Panc1 (cell line): ENCODE data around the gene COL5A1.

Experiments
- TCF7L2 ChIP-seq: IDR thresholded peaks from 2 replicates; pipeline ENCODE4 v1.6.1; 2011; ENCODE audit warnings: mild to moderate bottlenecking, low read depth, low read length, inconsistent platforms
- TF ChIP-seq, protein P1 (sequence below): fragments of 450-650 bp; IDR thresholded peaks from 2 replicates; pipeline ENCODE4 v1.5.1; 2017; ENCODE audit warnings: mild to moderate bottlenecking
- TF ChIP-seq, protein P2 (sequence below), 2 experiments: IDR thresholded peaks; 2 replicates each; pipeline ENCODE4 v1.6.1; 2011 to 2012; ENCODE audit warnings: low read depth in 2 of 2, control low read depth in 1 of 2, low read length in 1 of 2, mild to moderate bottlenecking in 1 of 2, moderate library complexity in 1 of 2; ENCODE audit not compliant: insufficient read depth in 1 of 2

DNA sequence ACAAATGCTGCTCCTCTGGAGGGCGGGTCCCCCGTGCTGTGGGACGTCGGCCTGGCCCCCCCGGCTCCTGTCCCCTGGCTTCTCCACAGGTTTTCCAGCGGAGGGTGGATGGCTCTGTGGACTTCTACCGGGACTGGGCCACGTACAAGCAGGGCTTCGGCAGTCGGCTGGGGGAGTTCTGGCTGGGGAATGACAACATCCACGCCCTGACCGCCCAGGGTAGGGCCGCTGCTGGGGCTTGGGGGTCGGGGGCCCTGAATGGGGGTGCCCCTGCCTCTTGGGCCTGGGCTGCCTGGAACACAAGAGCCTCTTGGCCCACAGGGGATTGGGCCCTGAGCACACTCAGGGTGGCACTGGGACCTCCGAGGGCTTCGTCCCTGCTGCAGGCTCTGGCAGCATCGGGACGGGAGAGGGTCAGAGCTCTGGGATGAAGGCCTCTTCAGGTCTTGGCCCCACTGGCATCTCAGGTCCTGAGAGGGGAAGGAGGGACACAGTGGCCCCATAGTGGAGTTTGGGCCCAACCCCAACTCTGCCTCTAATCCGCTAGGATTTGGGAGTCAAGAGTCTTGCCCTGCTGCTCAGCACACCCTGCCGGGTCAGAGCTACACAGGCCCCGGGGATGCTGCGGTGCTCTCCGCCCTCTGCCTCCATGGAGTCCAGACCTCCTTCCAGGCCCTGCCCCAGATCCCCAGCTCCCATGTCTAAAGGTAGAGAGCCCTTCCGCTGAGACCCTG, 244.2 kb downstream of the COL5A1 start:
- TF ChIP-seq, protein P1, sequence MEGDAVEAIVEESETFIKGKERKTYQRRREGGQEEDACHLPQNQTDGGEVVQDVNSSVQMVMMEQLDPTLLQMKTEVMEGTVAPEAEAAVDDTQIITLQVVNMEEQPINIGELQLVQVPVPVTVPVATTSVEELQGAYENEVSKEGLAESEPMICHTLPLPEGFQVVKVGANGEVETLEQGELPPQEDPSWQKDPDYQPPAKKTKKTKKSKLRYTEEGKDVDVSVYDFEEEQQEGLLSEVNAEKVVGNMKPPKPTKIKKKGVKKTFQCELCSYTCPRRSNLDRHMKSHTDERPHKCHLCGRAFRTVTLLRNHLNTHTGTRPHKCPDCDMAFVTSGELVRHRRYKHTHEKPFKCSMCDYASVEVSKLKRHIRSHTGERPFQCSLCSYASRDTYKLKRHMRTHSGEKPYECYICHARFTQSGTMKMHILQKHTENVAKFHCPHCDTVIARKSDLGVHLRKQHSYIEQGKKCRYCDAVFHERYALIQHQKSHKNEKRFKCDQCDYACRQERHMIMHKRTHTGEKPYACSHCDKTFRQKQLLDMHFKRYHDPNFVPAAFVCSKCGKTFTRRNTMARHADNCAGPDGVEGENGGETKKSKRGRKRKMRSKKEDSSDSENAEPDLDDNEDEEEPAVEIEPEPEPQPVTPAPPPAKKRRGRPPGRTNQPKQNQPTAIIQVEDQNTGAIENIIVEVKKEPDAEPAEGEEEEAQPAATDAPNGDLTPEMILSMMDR: no peak
- TF ChIP-seq, protein P2, sequence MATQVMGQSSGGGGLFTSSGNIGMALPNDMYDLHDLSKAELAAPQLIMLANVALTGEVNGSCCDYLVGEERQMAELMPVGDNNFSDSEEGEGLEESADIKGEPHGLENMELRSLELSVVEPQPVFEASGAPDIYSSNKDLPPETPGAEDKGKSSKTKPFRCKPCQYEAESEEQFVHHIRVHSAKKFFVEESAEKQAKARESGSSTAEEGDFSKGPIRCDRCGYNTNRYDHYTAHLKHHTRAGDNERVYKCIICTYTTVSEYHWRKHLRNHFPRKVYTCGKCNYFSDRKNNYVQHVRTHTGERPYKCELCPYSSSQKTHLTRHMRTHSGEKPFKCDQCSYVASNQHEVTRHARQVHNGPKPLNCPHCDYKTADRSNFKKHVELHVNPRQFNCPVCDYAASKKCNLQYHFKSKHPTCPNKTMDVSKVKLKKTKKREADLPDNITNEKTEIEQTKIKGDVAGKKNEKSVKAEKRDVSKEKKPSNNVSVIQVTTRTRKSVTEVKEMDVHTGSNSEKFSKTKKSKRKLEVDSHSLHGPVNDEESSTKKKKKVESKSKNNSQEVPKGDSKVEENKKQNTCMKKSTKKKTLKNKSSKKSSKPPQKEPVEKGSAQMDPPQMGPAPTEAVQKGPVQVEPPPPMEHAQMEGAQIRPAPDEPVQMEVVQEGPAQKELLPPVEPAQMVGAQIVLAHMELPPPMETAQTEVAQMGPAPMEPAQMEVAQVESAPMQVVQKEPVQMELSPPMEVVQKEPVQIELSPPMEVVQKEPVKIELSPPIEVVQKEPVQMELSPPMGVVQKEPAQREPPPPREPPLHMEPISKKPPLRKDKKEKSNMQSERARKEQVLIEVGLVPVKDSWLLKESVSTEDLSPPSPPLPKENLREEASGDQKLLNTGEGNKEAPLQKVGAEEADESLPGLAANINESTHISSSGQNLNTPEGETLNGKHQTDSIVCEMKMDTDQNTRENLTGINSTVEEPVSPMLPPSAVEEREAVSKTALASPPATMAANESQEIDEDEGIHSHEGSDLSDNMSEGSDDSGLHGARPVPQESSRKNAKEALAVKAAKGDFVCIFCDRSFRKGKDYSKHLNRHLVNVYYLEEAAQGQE (IDR thresholded peaks at IDR 0.05; ENCODE audit: insufficient read depth in 1 of 2, low read depth in 2 of 2, low read length in 1 of 2): no peak
- no peak for TF ChIP-seq TCF7L2
